Hepatocyte (in vitro differentiated cells): ENCODE results near the gene RNF39.

Experiments used
- EZH2 ChIP-seq: fragments of 200-600 bp; sonication (generic); IDR thresholded peaks from 2 replicates; pipeline ENCODE4 v1.6.1; 2016; ENCODE audit warnings: antibody characterized with exemption, mild to moderate bottlenecking, borderline replicate concordance
- EZH2phosphoT487 ChIP-seq: fragments of 200-600 bp; sonication (generic); IDR thresholded peaks from one replicate; pipeline ENCODE4 v1.6.1; 2018; ENCODE audit warnings: antibody characterized with exemption, mild to moderate bottlenecking, low read depth, moderate library complexity; ENCODE audit not compliant: unreplicated experiment, severe bottlenecking
- TF ChIP-seq, protein P1 (sequence below): fragments of 200-600 bp; sonication (generic); IDR thresholded peaks from 2 replicates; pipeline ENCODE4 v1.5.1; 2016; ENCODE audit warnings: antibody characterized with exemption, mild to moderate bottlenecking; ENCODE audit not compliant: poor library complexity

DNA sequence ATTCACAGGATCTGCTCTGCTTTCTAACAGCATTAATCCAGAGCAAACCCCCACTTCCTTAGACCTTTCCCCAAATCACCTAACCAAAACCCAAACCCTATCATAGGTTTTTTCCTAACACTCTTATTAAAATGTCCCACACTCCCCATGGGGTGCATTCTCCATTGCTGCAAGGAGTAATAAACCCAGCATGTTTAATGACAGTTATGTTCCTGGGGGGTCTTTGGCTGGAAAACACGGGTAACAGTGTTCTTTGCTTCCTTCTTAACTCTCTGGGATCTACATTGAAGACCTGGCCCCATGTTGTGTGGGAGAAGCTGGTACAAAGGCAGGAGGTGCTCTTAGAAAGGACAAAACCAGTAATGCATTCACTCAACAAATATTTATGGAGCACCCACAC, 21.3 kb upstream of the RNF39 start:
- TF ChIP-seq EZH2 (no peak), EZH2phosphoT487 (no peak)
- TF ChIP-seq, protein P1, sequence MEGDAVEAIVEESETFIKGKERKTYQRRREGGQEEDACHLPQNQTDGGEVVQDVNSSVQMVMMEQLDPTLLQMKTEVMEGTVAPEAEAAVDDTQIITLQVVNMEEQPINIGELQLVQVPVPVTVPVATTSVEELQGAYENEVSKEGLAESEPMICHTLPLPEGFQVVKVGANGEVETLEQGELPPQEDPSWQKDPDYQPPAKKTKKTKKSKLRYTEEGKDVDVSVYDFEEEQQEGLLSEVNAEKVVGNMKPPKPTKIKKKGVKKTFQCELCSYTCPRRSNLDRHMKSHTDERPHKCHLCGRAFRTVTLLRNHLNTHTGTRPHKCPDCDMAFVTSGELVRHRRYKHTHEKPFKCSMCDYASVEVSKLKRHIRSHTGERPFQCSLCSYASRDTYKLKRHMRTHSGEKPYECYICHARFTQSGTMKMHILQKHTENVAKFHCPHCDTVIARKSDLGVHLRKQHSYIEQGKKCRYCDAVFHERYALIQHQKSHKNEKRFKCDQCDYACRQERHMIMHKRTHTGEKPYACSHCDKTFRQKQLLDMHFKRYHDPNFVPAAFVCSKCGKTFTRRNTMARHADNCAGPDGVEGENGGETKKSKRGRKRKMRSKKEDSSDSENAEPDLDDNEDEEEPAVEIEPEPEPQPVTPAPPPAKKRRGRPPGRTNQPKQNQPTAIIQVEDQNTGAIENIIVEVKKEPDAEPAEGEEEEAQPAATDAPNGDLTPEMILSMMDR, result no peak
